Mesenchymal stem cell (in vitro differentiated cells and primary cell): ENCODE measurements around the gene CPM.
A peak's percentile ranks its signal among the peaks of the same experiment; 100 is the strongest.

ENCODE experiments used
- DNase-seq: peaks from one replicate; pipeline ENCODE4 v3.0.0-alpha.2; 2013
- H2AFZ ChIP-seq: one replicate; pipeline ENCODE4 v1.6.1; 2013; ENCODE audit warnings: low read depth, mild to moderate bottlenecking, control low read depth, inconsistent platforms, low read length, moderate library complexity
- H2AK5ac ChIP-seq: 2 replicates; pipeline ENCODE4 v1.6.1; 2013; ENCODE audit warnings: low read length, moderate library complexity, mild to moderate bottlenecking, inconsistent platforms; ENCODE audit not compliant: severe bottlenecking
- H2BK120ac ChIP-seq: one replicate; pipeline ENCODE4 v1.6.1; 2013; ENCODE audit warnings: low read depth, mild to moderate bottlenecking, inconsistent platforms, low read length, moderate library complexity
- H2BK12ac ChIP-seq, 2 experiments: one replicate each; pipeline ENCODE4 v1.6.1; 2013; ENCODE audit warnings: inconsistent platforms in 2 of 2, low read length in 2 of 2, mild to moderate bottlenecking in 2 of 2, moderate library complexity in 2 of 2, control low read depth in 1 of 2
- H2BK15ac ChIP-seq: one replicate; pipeline ENCODE4 v1.6.1; 2013; ENCODE audit warnings: mild to moderate bottlenecking, low read depth, inconsistent platforms; ENCODE audit not compliant: poor library complexity, severe bottlenecking
- H2BK5ac ChIP-seq: 2 replicates; pipeline ENCODE4 v1.6.1; 2013; ENCODE audit warnings: low read depth, mild to moderate bottlenecking, low read length, control low read depth, inconsistent platforms; ENCODE audit not compliant: poor library complexity, severe bottlenecking
- H3K14ac ChIP-seq, 2 experiments: one replicate each; pipeline ENCODE4 v1.6.1; 2013; ENCODE audit warnings: inconsistent platforms in 2 of 2, low read length in 2 of 2, control low read depth in 1 of 2, mild to moderate bottlenecking in 1 of 2, moderate library complexity in 1 of 2
- H3K18ac ChIP-seq, 2 experiments: one replicate each; pipeline ENCODE4 v1.6.1; 2013; ENCODE audit warnings: inconsistent platforms in 2 of 2, low read length in 2 of 2, control low read depth in 1 of 2, low read depth in 1 of 2, mild to moderate bottlenecking in 1 of 2
- H3K23ac ChIP-seq, 2 experiments: one replicate each; pipeline ENCODE4 v1.6.1; 2013; ENCODE audit warnings: inconsistent platforms in 2 of 2, low read length in 2 of 2, mild to moderate bottlenecking in 2 of 2, moderate library complexity in 2 of 2, control low read depth in 1 of 2
- H3K27ac ChIP-seq: 2 replicates; pipeline ENCODE4 v1.5.1; 2013; ENCODE audit warnings: mild to moderate bottlenecking, moderate library complexity, low read length, control low read depth, inconsistent platforms; ENCODE audit not compliant: poor library complexity, severe bottlenecking
- H3K27me3 ChIP-seq, 2 experiments: 2 replicates each; pipeline versions ENCODE4 v1.6.1 to v1.7.0; 2013; ENCODE audit warnings: low read length in 2 of 2, mild to moderate bottlenecking in 2 of 2, moderate library complexity in 2 of 2, control low read depth in 1 of 2, inconsistent platforms in 1 of 2; ENCODE audit not compliant: control insufficient read depth in 1 of 2, insufficient read depth in 1 of 2
- H3K36me3 ChIP-seq, 2 experiments: 2 replicates each; pipeline versions ENCODE4 v1.6.1 to v1.7.0; 2013; ENCODE audit warnings: low read length in 2 of 2, control low read depth in 1 of 2, inconsistent platforms in 1 of 2, low read depth in 1 of 2, mild to moderate bottlenecking in 1 of 2; ENCODE audit not compliant: insufficient read depth in 2 of 2, control insufficient read depth in 1 of 2
- H3K4ac ChIP-seq, 2 experiments: one replicate each; pipeline ENCODE4 v1.6.1; 2013; ENCODE audit warnings: inconsistent platforms in 2 of 2, low read length in 2 of 2, mild to moderate bottlenecking in 2 of 2, moderate library complexity in 2 of 2, control low read depth in 1 of 2, low read depth in 1 of 2
- H3K4me1 ChIP-seq: 2 replicates; pipeline ENCODE4 v1.6.1; 2013; ENCODE audit warnings: low read depth, low read length, control low read depth; ENCODE audit not compliant: control insufficient read depth, insufficient read depth
- H3K4me2 ChIP-seq: 2 replicates; pipeline ENCODE4 v1.6.1; 2013; ENCODE audit warnings: low read length, mild to moderate bottlenecking, inconsistent platforms; ENCODE audit not compliant: poor library complexity, severe bottlenecking
- H3K4me3 ChIP-seq, 2 experiments: 2 replicates each; pipeline versions ENCODE4 v1.5.1 to v1.7.0; 2013; ENCODE audit warnings: low read length in 2 of 2, mild to moderate bottlenecking in 2 of 2, control low read depth in 1 of 2, low read depth in 1 of 2; ENCODE audit not compliant: insufficient read depth in 1 of 2
- H3K79me1 ChIP-seq: replicated peaks from 2 replicates; pipeline ENCODE4 v1.6.1; 2013; ENCODE audit warnings: mild to moderate bottlenecking, control low read depth, low read length, inconsistent platforms; ENCODE audit not compliant: poor library complexity, severe bottlenecking
- H3K9ac ChIP-seq: 2 replicates; pipeline ENCODE4 v1.7.0; 2013; ENCODE audit warnings: mild to moderate bottlenecking, low read length, moderate library complexity
- H3K9me3 ChIP-seq: 2 replicates; pipeline ENCODE4 v1.7.0; 2013; ENCODE audit warnings: mild to moderate bottlenecking, low read length; ENCODE audit not compliant: control insufficient read depth
- H4K8ac ChIP-seq: one replicate; pipeline ENCODE4 v1.6.1; 2013; ENCODE audit warnings: inconsistent platforms, mild to moderate bottlenecking, low read length, moderate library complexity
- H4K91ac ChIP-seq: one replicate; pipeline ENCODE4 v1.6.1; 2013; ENCODE audit warnings: mild to moderate bottlenecking, low read length, inconsistent platforms
- WGBS: methylation state at CpG from one replicate; pipeline ENCODE4 v1.1.7; 2013; ENCODE audit warnings: mixed read lengths; 5-methylcytosine and 5-hydroxymethylcytosine counted together

Gene CPM

DNA sequence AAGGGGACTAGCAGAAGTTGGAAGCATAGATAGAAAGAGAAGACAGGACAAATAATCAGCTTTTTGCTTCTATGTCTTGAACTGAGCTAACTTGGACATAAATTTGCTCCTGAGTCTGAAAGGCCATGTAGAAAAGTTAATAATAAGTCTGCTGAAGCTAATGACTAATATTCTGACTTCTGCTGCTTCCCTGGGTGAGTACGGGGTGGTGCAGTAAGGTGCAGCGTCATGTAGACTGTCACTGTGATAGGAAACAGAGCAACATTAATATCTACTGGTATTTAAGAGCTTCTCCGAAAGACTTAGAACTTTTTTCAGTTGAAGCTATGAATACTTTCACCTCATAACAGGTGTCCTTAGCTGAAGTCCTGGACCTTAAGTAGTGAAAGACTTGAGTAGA lies 34.1 kb upstream of the CPM start:
- H3K9me3 ChIP-seq = no peaks in the 10 kb centered on the region
- no peak overlapping the region for H3K27ac ChIP-seq
- H2AFZ ChIP-seq = no peak overlapping the region
- no peak overlapping the region for H2BK120ac ChIP-seq
- H4K91ac ChIP-seq = no peak overlapping the region
- H3K23ac ChIP-seq = no peak overlapping the region
- no peak overlapping the region for H2BK12ac ChIP-seq
- H3K14ac ChIP-seq = no peak overlapping the region
- peaks cover 2% of the 10 kb centered on the region for H3K4me1 ChIP-seq
- H2AK5ac ChIP-seq = no peak overlapping the region
- no peak overlapping the region for H3K4me3 ChIP-seq
- no peak overlapping the region for H4K8ac ChIP-seq
- H3K4ac ChIP-seq = no peak overlapping the region
- H3K9ac ChIP-seq = no peak overlapping the region
- no peaks in the 10 kb centered on the region for H3K79me1 ChIP-seq
- WGBS = 88% methylated on average over 2 of the region's 3 CpGs
- H2BK15ac ChIP-seq = no peak overlapping the region
- no peak overlapping the region for H3K18ac ChIP-seq
- H3K36me3 ChIP-seq = no peaks in the 10 kb centered on the region
- H3K4me2 ChIP-seq = no peak overlapping the region
- no peak overlapping the region for H2BK5ac ChIP-seq
- no peaks in the 10 kb centered on the region for H3K27me3 ChIP-seq
- no peak for DNase-seq

DNA sequence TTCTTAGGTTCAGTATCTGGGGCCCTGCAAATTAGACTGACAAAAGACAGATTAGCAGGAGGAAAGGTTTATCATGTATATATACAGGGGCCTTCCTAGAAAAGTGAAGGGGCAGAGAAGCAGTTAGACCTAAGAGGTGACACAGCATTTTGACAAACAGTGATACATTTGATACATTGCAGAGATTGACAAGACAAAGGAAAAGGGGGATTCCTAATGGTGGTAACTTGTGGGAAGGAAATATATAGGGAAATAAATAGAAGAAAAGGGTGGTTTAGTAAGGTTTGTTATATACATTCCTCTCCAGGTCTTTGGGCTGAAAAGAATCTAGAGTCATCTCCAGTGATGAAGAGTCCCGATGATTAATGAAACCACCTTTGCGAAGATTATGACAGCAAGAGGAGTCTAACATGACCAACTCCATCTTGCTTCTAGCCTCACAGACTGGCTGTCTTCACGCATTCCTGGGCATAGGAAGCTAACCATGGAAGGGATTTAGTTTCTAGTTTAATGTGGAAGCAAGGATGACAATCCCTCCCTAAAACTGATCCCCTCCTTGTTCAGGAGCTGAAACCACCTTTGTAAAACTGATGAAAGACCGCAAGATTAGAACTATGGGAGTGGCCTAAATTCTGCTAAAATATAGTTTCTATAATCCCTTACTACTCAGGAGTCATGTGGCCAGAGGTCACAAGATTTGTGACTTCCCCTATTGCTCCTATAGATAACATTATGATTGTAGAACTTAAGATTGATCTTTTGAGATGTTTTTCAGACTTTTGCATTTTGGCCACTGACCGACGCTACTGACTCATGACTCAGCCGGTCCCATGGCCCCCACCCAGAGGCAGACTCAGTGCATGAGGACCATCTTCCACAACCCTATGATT lies 31.1 kb upstream of the CPM start:
- Histone ChIP-seq H3K14ac (peak overlapping the region in 1 of 2 experiments; percentile 55), H2BK12ac (no peak overlapping the region)

DNA sequence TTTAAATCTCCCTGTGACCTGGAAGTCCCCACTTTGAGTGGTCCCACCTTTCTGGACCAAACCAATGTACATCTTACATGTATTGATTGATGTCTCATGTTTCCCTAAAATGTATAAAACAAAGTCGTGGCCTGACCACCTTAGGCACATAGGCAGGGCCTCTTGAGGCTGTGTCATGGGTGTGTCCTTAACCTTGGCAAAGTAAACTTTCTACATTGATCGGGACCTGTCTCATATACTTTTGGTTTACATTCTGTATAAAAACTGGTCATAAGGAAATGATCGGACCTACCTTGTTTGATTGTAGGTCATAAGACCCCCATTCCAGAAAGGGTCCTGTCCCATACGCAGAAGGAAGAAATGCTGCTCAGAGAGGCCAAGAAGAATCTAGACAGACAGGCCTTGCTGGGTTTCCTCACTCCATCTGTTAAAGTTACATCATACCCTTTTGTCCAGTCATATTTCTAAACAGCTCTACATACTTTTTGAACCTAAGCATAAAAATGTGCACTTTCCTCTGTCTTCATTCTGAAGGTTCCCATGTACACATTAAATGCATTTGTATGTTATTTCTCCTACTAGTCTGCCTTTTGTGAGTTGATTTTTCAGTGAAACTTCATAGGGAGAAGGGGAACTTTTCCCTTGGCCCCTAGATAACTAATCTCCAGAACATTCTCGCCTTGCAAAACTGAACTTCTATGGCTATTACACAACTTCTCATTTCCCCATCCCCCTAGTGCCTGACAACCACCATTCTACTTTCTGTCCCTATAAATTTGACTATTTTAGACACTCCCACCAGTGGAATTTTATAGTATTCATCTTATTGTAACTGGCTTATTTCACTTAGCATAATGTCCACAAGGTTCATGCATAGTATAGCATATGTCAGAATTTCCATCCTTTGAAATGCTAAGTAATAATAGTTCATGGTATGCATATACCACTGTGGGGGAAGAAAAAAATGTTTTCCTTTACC lies 30.2 kb upstream of the CPM start:
- no peak overlapping the region for H2BK120ac ChIP-seq
- H2BK15ac ChIP-seq = no peak overlapping the region
- no peak overlapping the region for H2AK5ac ChIP-seq
- no peak overlapping the region for H2AFZ ChIP-seq
- H3K4me3 ChIP-seq = no peak overlapping the region
- H3K9me3 ChIP-seq = no peaks in the 10 kb centered on the region
- H3K9ac ChIP-seq = no peak overlapping the region
- H3K4me1 ChIP-seq = no peaks in the 10 kb centered on the region
- no peak overlapping the region for H2BK5ac ChIP-seq
- H3K4ac ChIP-seq = no peak overlapping the region
- H3K18ac ChIP-seq = no peak overlapping the region
- H4K8ac ChIP-seq = no peak overlapping the region
- H3K14ac ChIP-seq = no peak overlapping the region
- WGBS = 95% methylated on average over 5 of the region's 5 CpGs
- H3K23ac ChIP-seq = no peak overlapping the region
- no peak overlapping the region for H2BK12ac ChIP-seq
- H3K4me2 ChIP-seq = no peak overlapping the region
- DNase-seq = peak; percentile 31
- H3K27me3 ChIP-seq = no peaks in the 10 kb centered on the region
- no peak overlapping the region for H4K91ac ChIP-seq
- H3K79me1 ChIP-seq = no peaks in the 10 kb centered on the region
- no peak overlapping the region for H3K27ac ChIP-seq
- H3K36me3 ChIP-seq = no peaks in the 10 kb centered on the region

More for the DNA sequence above, 31.1 kb upstream of the CPM start:
- WGBS = 94% methylated on average over 5 of the region's 7 CpGs
- Histone ChIP-seq H3K79me1 (no peaks in the 10 kb centered on the region), H3K9me3 (no peaks in the 10 kb centered on the region), H4K91ac (no peak overlapping the region), H3K4ac (no peak overlapping the region), H3K23ac (no peak overlapping the region), H2AK5ac (no peak overlapping the region), H2BK120ac (no peak overlapping the region), H3K4me2 (no peak overlapping the region), H2AFZ (no peak overlapping the region), H3K4me1 (no peaks in the 10 kb centered on the region), H3K18ac (no peak overlapping the region), H4K8ac (no peak overlapping the region), H3K27ac (no peak overlapping the region), H3K9ac (no peak overlapping the region), H2BK15ac (no peak overlapping the region), H2BK5ac (no peak overlapping the region), H3K27me3 (no peaks in the 10 kb centered on the region), H3K4me3 (no peak overlapping the region), H3K36me3 (no peaks in the 10 kb centered on the region)
- no peak for DNase-seq

DNA sequence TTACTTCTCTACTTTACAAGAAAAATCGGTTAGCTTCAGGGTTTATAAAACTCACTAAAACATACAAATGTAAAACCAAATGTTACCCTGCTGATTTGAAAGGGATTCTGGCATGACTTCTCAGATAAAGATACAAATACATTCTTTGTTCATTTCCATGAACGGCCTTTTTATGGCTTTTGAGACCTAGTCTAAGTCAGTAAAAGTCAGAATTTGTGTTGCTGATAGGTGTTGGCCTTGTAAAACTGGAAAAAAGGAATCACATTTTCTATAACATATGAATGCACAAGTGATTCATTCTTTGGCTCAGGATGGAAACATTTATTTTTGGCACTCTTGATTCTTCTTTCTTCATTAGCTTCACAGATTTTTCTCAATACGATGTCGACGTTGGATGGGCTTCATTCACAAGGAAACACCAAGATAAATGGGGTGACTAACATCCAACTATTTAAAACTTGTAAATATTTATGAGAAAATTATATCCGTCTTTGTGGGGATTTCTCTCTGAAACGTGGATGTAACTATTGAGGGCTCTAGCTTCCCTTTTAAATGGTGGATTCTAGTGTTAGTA lies 27.0 kb upstream of the CPM start:
- 70% methylated on average over 7 of the region's 7 CpGs for WGBS
- H2BK5ac ChIP-seq = no peak overlapping the region
- H3K4me1 ChIP-seq = no peaks in the 10 kb centered on the region

More for the DNA sequence above, 27.0 kb upstream of the CPM start:
- H3K18ac ChIP-seq = no peak overlapping the region
- H2BK15ac ChIP-seq = no peak overlapping the region
- no peak overlapping the region for H2AK5ac ChIP-seq
- H4K8ac ChIP-seq = no peak overlapping the region
- no peak overlapping the region for H4K91ac ChIP-seq
- no peak overlapping the region for H3K23ac ChIP-seq
- H3K79me1 ChIP-seq = no peaks in the 10 kb centered on the region
- no peak overlapping the region for H3K9ac ChIP-seq
- peak; percentile 8 for DNase-seq
- no peak overlapping the region for H2BK12ac ChIP-seq
- no peak overlapping the region for H3K27ac ChIP-seq
- H3K14ac ChIP-seq = no peak overlapping the region
- H2AFZ ChIP-seq = no peak overlapping the region
- no peaks in the 10 kb centered on the region for H3K27me3 ChIP-seq
- no peak overlapping the region for H3K4me3 ChIP-seq
- no peak overlapping the region for H3K4ac ChIP-seq
- H3K4me2 ChIP-seq = no peak overlapping the region
- H3K36me3 ChIP-seq = no peaks in the 10 kb centered on the region
- no peak overlapping the region for H2BK120ac ChIP-seq
- H3K9me3 ChIP-seq = no peaks in the 10 kb centered on the region
